Hematopoietic multipotent progenitor cell treated with erythropoietin and hydrocortisone succinate and interleukin-3 and kit ligand, for 8 days (in vitro differentiated cells): ENCODE results near the gene SMYD5.
A peak's percentile ranks its signal among the peaks of the same experiment; 100 is the strongest.

Experiments
- DNase-seq: peaks from one replicate; pipeline ENCODE4 v3.0.0-alpha.2; 2015

The SMYD5 gene

GRCh38 chr2:73208258-73208657 lies 5.8 kb upstream of the SMYD5 start:
- no peak for DNase-seq

- no peak for DNase-seq
Measured at GRCh38 chr2:73210019-73210418, 4.0 kb upstream of the SMYD5 start.

- DNase-seq = no peak
Measured at GRCh38 chr2:73210696-73211095, 3.3 kb upstream of the SMYD5 start.

GRCh38 chr2:73212098-73212447 lies 2.0 kb upstream of the SMYD5 start:
- no peak for DNase-seq

- DNase-seq = peak; percentile 73
Measured at GRCh38 chr2:73212448-73213176, 1.4 kb upstream of the SMYD5 start.

GRCh38 chr2:73215254-73215653 lies 1.2 kb downstream of the SMYD5 start:
- DNase-seq = no peak

GRCh38 chr2:73217160-73217559 lies 3.1 kb downstream of the SMYD5 start:
- no peak for DNase-seq

GRCh38 chr2:73217826-73218225 lies 3.8 kb downstream of the SMYD5 start:
- DNase-seq = no peak

GRCh38 chr2:73218298-73218697 lies 4.3 kb downstream of the SMYD5 start:
- DNase-seq = no peak

GRCh38 chr2:73223821-73224220 lies 9.8 kb downstream of the SMYD5 start:
- DNase-seq = no peak

GRCh38 chr2:73225513-73226360 lies 11.7 kb downstream of the SMYD5 start:
- no peak for DNase-seq

- no peak for DNase-seq
Measured at GRCh38 chr2:73227086-73227485, 13.0 kb downstream of the SMYD5 start.

GRCh38 chr2:73228631-73229030 lies 14.6 kb downstream of the SMYD5 start:
- DNase-seq = no peak

GRCh38 chr2:73232403-73233153 lies 18.5 kb downstream of the SMYD5 start:
- DNase-seq = peak; percentile 37

GRCh38 chr2:73233154-73233931 lies 19.3 kb downstream of the SMYD5 start, which contains the start of gene PRADC1:
Gene PRADC1 (minus strand): TSS chr2:73233239. CDS start chr2:73233160, 79 bp downstream.
- peak; percentile 99 for DNase-seq

GRCh38 chr2:73233932-73234832 lies 20.1 kb downstream of the SMYD5 start, which contains the start of gene CCT7:
Gene CCT7 (plus strand): TSS chr2:73234308. CDS start chr2:73234379, 71 bp downstream.
- peak; percentile 94 for DNase-seq

- DNase-seq = peak; percentile 13
Measured at GRCh38 chr2:73235315-73236028, 21.4 kb downstream of the SMYD5 start.

- DNase-seq = no peak
Measured at GRCh38 chr2:73237168-73237567, 23.1 kb downstream of the SMYD5 start.

GRCh38 chr2:73238149-73238548 lies 24.1 kb downstream of the SMYD5 start:
- DNase-seq = no peak

GRCh38 chr2:73238976-73239375 lies 24.9 kb downstream of the SMYD5 start:
- DNase-seq = no peak

- DNase-seq = no peak
Measured at GRCh38 chr2:73239776-73240175, 25.7 kb downstream of the SMYD5 start.
